Keratinocyte (primary cell): Measurements from ENCODE around the gene MPP2. TPM values are rescaled to one million over a fixed set of nuclear protein-coding genes. Genes with fewer than 3 reads are reported as not detected.

Experiments
- DNase-seq: peaks from one replicate; pipeline ENCODE4 v3.0.0-alpha.2; 2011; ENCODE audit warnings: low read depth, missing footprints, low spot score
- FAIRE-seq: peaks from 2 replicates; lab custom pipeline; 2011; peaks lifted over from hg19 to GRCh38; lab: Jason Lieb, UNC
- H2AFZ ChIP-seq: 2 replicates; pipeline ENCODE4 v1.6.0; 2012; ENCODE audit warnings: low read length, control low read depth, inconsistent platforms; ENCODE audit not compliant: control insufficient read depth
- H3K27ac ChIP-seq: 2 replicates; pipeline ENCODE4 v1.5.1; 2011; ENCODE audit warnings: low read length; ENCODE audit not compliant: control insufficient read depth, insufficient read depth
- H3K27me3 ChIP-seq: 3 replicates; pipeline ENCODE4 v1.6.0; 2011; ENCODE audit warnings: low read length; ENCODE audit not compliant: control insufficient read depth, insufficient read depth; ENCODE audit errors: extremely low read depth
- H3K36me3 ChIP-seq, 2 experiments: 2 replicates in 1 of 2; 3 replicates in 1 of 2; pipeline ENCODE4 v1.5.1; 2011; ENCODE audit warnings: low read length in 2 of 2, mild to moderate bottlenecking in 1 of 2; ENCODE audit not compliant: control insufficient read depth in 2 of 2, insufficient read depth in 2 of 2; ENCODE audit errors: extremely low read depth in 1 of 2
- H3K4me1 ChIP-seq: 3 replicates; pipeline ENCODE4 v1.5.1; 2011; ENCODE audit warnings: low read length; ENCODE audit not compliant: control insufficient read depth, insufficient read depth; ENCODE audit errors: extremely low read depth
- H3K4me2 ChIP-seq: 3 replicates; pipeline ENCODE4 v1.6.0; 2011; ENCODE audit warnings: low read depth, low read length; ENCODE audit not compliant: control insufficient read depth, insufficient read depth; ENCODE audit errors: extremely low read depth
- H3K4me3 ChIP-seq, 3 experiments: fragments of 200-600 bp in 1 of 3; sonication (generic) in 1 of 3; 2 replicates in 2 of 3; 3 replicates in 1 of 3; pipeline ENCODE4 v1.5.1; 2011 to 2016; ENCODE audit warnings: low read length in 3 of 3, mild to moderate bottlenecking in 3 of 3, control low read depth in 2 of 3, inconsistent platforms in 1 of 3, low read depth in 1 of 3, mixed read lengths in 1 of 3, mixed run types in 1 of 3, moderate library complexity in 1 of 3; ENCODE audit not compliant: control insufficient read depth in 2 of 3, insufficient read depth in 2 of 3; ENCODE audit errors: extremely low read depth in 1 of 3
- H3K79me2 ChIP-seq: 2 replicates; pipeline ENCODE4 v1.6.0; 2012; ENCODE audit warnings: low read length; ENCODE audit not compliant: control insufficient read depth, insufficient read depth
- H3K9ac ChIP-seq: 3 replicates; pipeline ENCODE4 v1.6.0; 2011; ENCODE audit warnings: low read length; ENCODE audit not compliant: control insufficient read depth, insufficient read depth; ENCODE audit errors: extremely low read depth
- H3K9me1 ChIP-seq: 3 replicates; pipeline ENCODE4 v1.6.0; 2011; ENCODE audit warnings: low read length; ENCODE audit not compliant: control insufficient read depth, insufficient read depth; ENCODE audit errors: extremely low read depth
- H3K9me3 ChIP-seq: 2 replicates; pipeline ENCODE4 v1.5.1; 2012; ENCODE audit warnings: low read depth, low read length; ENCODE audit not compliant: control insufficient read depth
- H4K20me1 ChIP-seq: 3 replicates; pipeline ENCODE4 v1.6.0; 2011; ENCODE audit warnings: low read length; ENCODE audit not compliant: control insufficient read depth, insufficient read depth; ENCODE audit errors: extremely low read depth
- CTCF ChIP-seq, 3 experiments: IDR thresholded peaks in 1 of 3; conservative IDR thresholded peaks in 1 of 3; optimal IDR thresholded peaks in 1 of 3; 2 replicates in 2 of 3; 3 replicates in 1 of 3; pipeline versions ENCODE3 to v1.5.1; 2011; ENCODE audit warnings: low read length in 3 of 3, mild to moderate bottlenecking in 3 of 3, moderate library complexity in 2 of 3, control low read depth in 1 of 3, inconsistent platforms in 1 of 3; ENCODE audit not compliant: insufficient read depth in 2 of 3; ENCODE audit errors: extremely low read depth in 1 of 3
- EZH2 ChIP-seq: IDR thresholded peaks from one replicate; pipeline ENCODE4 v1.6.1; 2012; ENCODE audit warnings: inconsistent platforms, mild to moderate bottlenecking, low read length, moderate library complexity
- dilution Hi-C: fragments of 300-500 bp; cut with MboI; formaldehyde crosslinking; loops from one replicate; pipeline ENCODE4 v1.7.0; 2020; ENCODE audit warnings: low sequenced_read_pairs; ENCODE audit not compliant: extremely low pct_ligation_motif_present
- polyA plus RNA-seq, 5 experiments: library from polyadenylated mRNA; depleted of rRNA in 3 of 5; stranded (reverse) in 3 of 5; stranded (forward) in 1 of 5; unstranded in 1 of 5; fragments of >200 nt; gene quantifications; 1 replicate in 1 of 5; 2 replicates in 3 of 5; 3 replicates in 1 of 5; pipeline versions ENCODE4 v1.2.1 to v1.2.3, GENCODE V29; 2011 to 2012; ENCODE audit warnings: missing spikeins in 2 of 5, low read depth in 1 of 5, low replicate concordance in 1 of 5

The MPP2 gene
- polyA plus RNA-seq, 1 donor (not counting 4 experiments of a cell fraction or from before 2014, with no cell fraction given): 0.12 TPM

DNA sequence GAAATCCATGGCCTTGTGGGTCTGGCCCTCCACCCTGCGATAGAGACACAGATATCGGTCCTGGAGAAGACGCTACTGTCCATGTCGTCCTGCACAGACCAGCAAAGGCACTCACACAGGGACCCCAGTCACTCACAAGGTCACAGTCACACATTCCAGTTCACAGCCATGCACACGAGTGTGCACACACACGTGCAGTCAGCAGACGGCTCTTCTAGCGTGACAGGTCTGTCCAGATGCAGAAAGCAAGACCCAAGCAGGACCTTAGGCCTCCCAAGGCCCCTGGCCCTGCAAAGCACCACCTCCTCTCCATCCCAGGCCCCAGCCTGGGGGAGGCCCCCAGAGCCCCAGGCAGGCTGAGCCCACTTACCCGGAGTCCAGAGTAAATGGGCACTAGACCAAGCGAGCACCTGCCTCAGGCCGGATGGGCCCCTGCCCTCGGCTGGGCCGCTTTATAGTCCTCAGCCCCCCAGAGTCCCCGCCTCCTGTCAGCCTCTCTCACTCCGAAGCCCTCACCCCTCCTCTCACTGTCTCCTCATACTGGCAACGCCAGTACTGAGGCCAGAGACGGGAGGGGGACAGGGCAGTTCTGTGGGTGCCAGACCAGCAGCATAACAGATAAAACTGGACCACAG, 34.8 kb upstream of the MPP2 start, which contains the start of gene PPY:
PPY (minus strand) TSS at position 426 of the 635 bp plus-strand sequence. CDS start 822 bp downstream, outside the sequence.
- Histone ChIP-seq H3K9me1 (no peaks in the 10 kb centered on the region), H3K9me3 (no peaks in the 10 kb centered on the region), H3K4me3 (no peak within 1 kb of the TSS), H3K27ac (no peak within 1 kb of the TSS), H3K36me3 (no peaks in the 10 kb centered on the region), H2AFZ (no peak within 1 kb of the TSS), H3K4me2 (no peak within 1 kb of the TSS), H3K27me3 (peaks cover 11% of the 10 kb centered on the region), H3K79me2 (no peaks in the 10 kb centered on the region), H4K20me1 (no peaks in the 10 kb centered on the region), H3K9ac (no peak within 1 kb of the TSS), H3K4me1 (peaks cover 12% of the 10 kb centered on the region)
- dilution Hi-C loops: no loop called here
- TF ChIP-seq EZH2 (no peak), CTCF (optimal IDR thresholded peaks at IDR 0.05 in 1 of 3, IDR thresholded peaks at IDR 0.05 in 1 of 3, conservative IDR thresholded peaks at IDR 0.05 in 1 of 3; ENCODE audit: extremely low read depth in 1 of 3, insufficient read depth in 2 of 3, low read length in 3 of 3) (no peak)
- no peak for FAIRE-seq
- no peak for DNase-seq

GRCh38 chr17:43940630-43941029, 33.3 kb upstream of the MPP2 start:
- FAIRE-seq: no peak
- TF ChIP-seq EZH2 (no peak), CTCF (optimal IDR thresholded peaks at IDR 0.05 in 1 of 3, IDR thresholded peaks at IDR 0.05 in 1 of 3, conservative IDR thresholded peaks at IDR 0.05 in 1 of 3; ENCODE audit: extremely low read depth in 1 of 3, insufficient read depth in 2 of 3, low read length in 3 of 3) (peak; percentile 40 to 58 (median 45))
- no peaks in the 10 kb centered on the region for H3K9me3 ChIP-seq
- no peak overlapping the region for H3K4me2 ChIP-seq
- H3K9me1 ChIP-seq: no peaks in the 10 kb centered on the region
- H2AFZ ChIP-seq: no peak overlapping the region
- no peak overlapping the region for H3K27ac ChIP-seq
- H3K4me3 ChIP-seq: no peak overlapping the region
- H3K79me2 ChIP-seq: no peaks in the 10 kb centered on the region
- DNase-seq: no peak
- H3K4me1 ChIP-seq: peaks cover 12% of the 10 kb centered on the region
- peaks cover 11% of the 10 kb centered on the region for H3K27me3 ChIP-seq
- dilution Hi-C loops: no loop called here
- no peaks in the 10 kb centered on the region for H3K36me3 ChIP-seq
- H3K9ac ChIP-seq: no peak overlapping the region
- H4K20me1 ChIP-seq: no peaks in the 10 kb centered on the region
